Tibial nerve (tissue), 3 donors: ENCODE results near the gene TRAF3.
"Not testable (repeated sequence)": the region's sequence is repeated elsewhere in the genome, so short reads cannot be mapped to it uniquely, and the experiment has no call there.

Experiments
- CTCF ChIP-seq, 5 experiments: fragments of 200-600 bp in 3 of 5; fragments of 450-650 bp in 2 of 5; sonication (generic) in 3 of 5; IDR thresholded peaks; one replicate each; pipeline ENCODE4 v1.5.1; 2016 to 2019; ENCODE audit warnings: antibody characterized with exemption in 5 of 5, mild to moderate bottlenecking in 3 of 5, moderate library complexity in 2 of 5
- POLR2A ChIP-seq, 2 donors: fragments of 450-650 bp; IDR thresholded peaks; one replicate each; pipeline ENCODE4 v1.6.1; 2017; ENCODE audit warnings: antibody characterized with exemption in 2 of 2, mild to moderate bottlenecking in 2 of 2, moderate library complexity in 2 of 2

DNA sequence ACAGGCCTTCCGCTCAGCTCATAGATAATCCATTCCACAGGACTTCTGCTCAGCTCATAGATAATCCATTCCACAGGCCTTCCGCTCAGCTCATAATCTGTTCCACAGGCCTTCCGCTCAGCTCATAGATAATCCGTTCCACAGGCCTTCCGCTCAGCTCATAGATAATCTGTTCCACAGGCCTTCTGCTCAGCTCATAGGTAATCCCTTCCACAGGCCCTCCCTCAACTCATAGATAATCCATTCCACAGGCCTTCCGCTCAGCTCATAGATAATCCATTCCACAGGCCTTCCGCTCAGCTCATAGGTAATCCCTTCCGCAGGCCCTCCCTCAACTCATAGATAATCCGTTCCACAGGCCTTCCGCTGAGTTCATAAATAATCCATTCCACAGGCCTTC is 100.3 kb downstream of the TRAF3 start:
- TF ChIP-seq CTCF, POLR2A (IDR thresholded peaks at IDR 0.05): not testable (repeated sequence)
